AG09309 (cell line): ENCODE results near the gene SPATA31D3.
"Not testable (repeated sequence)": the region's sequence is repeated elsewhere in the genome, so short reads cannot be mapped to it uniquely, and the experiment has no call there.

Source experiments
- DNase-seq: peaks from one replicate; pipeline ENCODE4 v3.0.0-alpha.2; 2010; ENCODE audit warnings: low read depth
- H3K4me3 ChIP-seq: 2 replicates; pipeline ENCODE4 v1.5.1; 2011; ENCODE audit warnings: mild to moderate bottlenecking, low read depth, low read length, moderate library complexity; ENCODE audit not compliant: control insufficient read depth
- CTCF ChIP-seq: IDR thresholded peaks from 2 replicates; pipeline ENCODE4 v1.5.1; 2011; ENCODE audit warnings: mild to moderate bottlenecking, low read depth, low read length, inconsistent platforms; ENCODE audit not compliant: insufficient read depth, control insufficient read depth; ENCODE audit errors: missing control alignments

Gene SPATA31D3

GRCh38 chr9:81976351-81976750 lies 33.1 kb downstream of the SPATA31D3 start:
- no peak overlapping the region for H3K4me3 ChIP-seq
- no peak for DNase-seq
- TF ChIP-seq CTCF, result no peak

- no peak for DNase-seq
- H3K4me3 ChIP-seq, result no peak overlapping the region
- TF ChIP-seq CTCF, result no peak
Observed at GRCh38 chr9:81979196-81979595, 35.9 kb downstream of the SPATA31D3 start.

- no peak for DNase-seq
- no peak overlapping the region for H3K4me3 ChIP-seq
- no peak for TF ChIP-seq CTCF
Observed at GRCh38 chr9:81980568-81980967, 37.3 kb downstream of the SPATA31D3 start.

- DNase-seq, result no peak
- no peak overlapping the region for H3K4me3 ChIP-seq
- no peak for TF ChIP-seq CTCF
Observed at GRCh38 chr9:81981883-81982282, 38.6 kb downstream of the SPATA31D3 start.

GRCh38 chr9:81984928-81985327 lies 41.6 kb downstream of the SPATA31D3 start:
- no peak overlapping the region for H3K4me3 ChIP-seq
- no peak for TF ChIP-seq CTCF
- no peak for DNase-seq

GRCh38 chr9:81986051-81986450 lies 42.8 kb downstream of the SPATA31D3 start:
- no peak for TF ChIP-seq CTCF
- no peak for DNase-seq
- no peak overlapping the region for H3K4me3 ChIP-seq

- not testable (repeated sequence) for H3K4me3 ChIP-seq, DNase-seq
Observed at GRCh38 chr9:81988472-81988871, 45.2 kb downstream of the SPATA31D3 start, which contains the start of gene SPATA31D1. TSS of gene SPATA31D1 (plus strand) at chr9:81988772. CDS start at chr9:81988819, 47 bp downstream.
